Thyroid gland (tissue), 4 donors: ENCODE results near the gene PTX3. TPM values are rescaled to one million over a fixed set of nuclear protein-coding genes. Genes with fewer than 3 reads are reported as not detected.

Experiments used
- DNase-seq, 2 donors: peaks; one replicate each; pipeline ENCODE4 v3.0.0-alpha.2; 2019
- H3K27ac ChIP-seq, 3 donors: fragments of 200-600 bp; sonication (generic); 1 replicate in 2 of 3; 2 replicates in 1 of 3; pipeline ENCODE4 v1.5.1; 2016 to 2019; ENCODE audit warnings: mild to moderate bottlenecking in 1 of 3, moderate library complexity in 1 of 3
- H3K27me3 ChIP-seq: fragments of 200-600 bp; sonication (generic); one replicate; pipeline ENCODE4 v1.5.1; 2019
- H3K36me3 ChIP-seq, 2 donors: fragments of 200-600 bp; sonication (generic); one replicate each; pipeline ENCODE4 v1.5.1; 2016 to 2019
- H3K4me1 ChIP-seq, 2 donors: fragments of 200-600 bp; sonication (generic); one replicate each; pipeline ENCODE4 v1.5.1; 2017 to 2019
- H3K4me3 ChIP-seq, 3 donors: fragments of 200-600 bp; sonication (generic); replicated peaks in 1 of 3; 1 replicate in 2 of 3; 2 replicates in 1 of 3; pipeline ENCODE4 v1.5.1; 2016; ENCODE audit warnings: mild to moderate bottlenecking in 1 of 3
- H3K9me3 ChIP-seq: fragments of 200-600 bp; sonication (generic); one replicate; pipeline ENCODE4 v1.5.1; 2017
- CTCF ChIP-seq, 6 experiments: fragments of 200-600 bp in 3 of 6; fragments of 450-650 bp in 3 of 6; sonication (generic) in 3 of 6; IDR thresholded peaks; one replicate each; pipeline ENCODE4 v1.5.1; 2016 to 2019; ENCODE audit warnings: antibody characterized with exemption in 6 of 6, mild to moderate bottlenecking in 2 of 6, inconsistent platforms in 1 of 6, moderate library complexity in 1 of 6
- POLR2A ChIP-seq, 2 donors: fragments of 450-650 bp; IDR thresholded peaks; one replicate each; pipeline ENCODE4 v1.6.1; 2017; ENCODE audit warnings: antibody characterized with exemption in 2 of 2, mild to moderate bottlenecking in 2 of 2, moderate library complexity in 1 of 2
- WGBS, 2 donors: methylation state at CpG; one replicate each; pipeline ENCODE4 v1.1.5; 2017; 5-methylcytosine and 5-hydroxymethylcytosine counted together
- intact Hi-C: fragments of 100-400 bp; cut with DNase I; formaldehyde crosslinking; loops from one replicate; pipeline ENCODE4 v1.15.1; 2023
- total RNA-seq, 4 donors: library from RNA; depleted of rRNA; stranded (reverse); fragments of >200 nt; gene quantifications; one replicate each; pipeline ENCODE4 v1.2.3, GENCODE V29; 2016

The PTX3 gene
- total RNA-seq, 4 donors from 2014 or later: 0.88 to 19.8 (median 6.6) TPM

- Histone ChIP-seq H3K4me1 (peaks cover 7 to 34% of the 10 kb centered on the region in 2 donors), H3K4me3 (no peak overlapping the region), H3K27ac (peak overlapping the region; percentile 75 to 77 (median 77)), H3K9me3 (no peaks in the 10 kb centered on the region), H3K36me3 (no peaks in the 10 kb centered on the region), H3K27me3 (no peaks in the 10 kb centered on the region)
- TF ChIP-seq POLR2A (IDR thresholded peaks at IDR 0.05) (no peak), CTCF (IDR thresholded peaks at IDR 0.05) (no peak)
- intact Hi-C loops: loop anchor here (10.0 kb wide), 1 partner anchor 286 kb away; no protein-coding TSS in a partner anchor
- WGBS, 2 donors: 26 to 54% methylated on average over 2 of the region's 2 CpGs
- peak; percentile 77 to 79 for DNase-seq
Measured at GRCh38 chr3:157491136-157491535, 54.5 kb downstream of the PTX3 start.

Other genes with a start within 250 kb of the PTX3 start
- 10 to 100 TPM in 1 of 4 donors, 1 to 10 TPM in 3; 1.7 to 12.0 (median 5.0) TPM for gene VEPH1, start 66.6 kb downstream of the PTX3 start, total RNA-seq